HepG2 (cell line): ENCODE results near the gene FBXO41.

ENCODE experiments used
- CEBPB ChIP-seq: IDR thresholded peaks from 2 replicates; pipeline ENCODE4 v1.6.1; 2011; ENCODE audit warnings: low read depth, low read length, improper control_type of control experiment, borderline replicate concordance
- EZH2 ChIP-seq: conservative IDR thresholded peaks from 2 replicates; pipeline ENCODE4 v1.6.1; 2012; ENCODE audit warnings: mild to moderate bottlenecking, low read depth, low read length, moderate library complexity
- FOXK1 ChIP-seq: sonication (generic); formaldehyde crosslinking; IDR thresholded peaks from 2 replicates; pipeline ENCODE4 v1.4.0; 2020; ENCODE audit warnings: low read depth, missing genetic modification reagents, borderline replicate concordance
- JUND ChIP-seq: sonication (generic); formaldehyde crosslinking; IDR thresholded peaks from 2 replicates; pipeline ENCODE4 v1.8.0; 2022; ENCODE audit warnings: mild to moderate bottlenecking, missing genetic modification reagents
- MAZ ChIP-seq, 2 experiments: sonication (generic) in 1 of 2; formaldehyde crosslinking in 1 of 2; IDR thresholded peaks; 2 replicates each; pipeline versions ENCODE4 v1.5.0 to v1.6.1; 2012 to 2020; ENCODE audit warnings: low read depth in 2 of 2, mild to moderate bottlenecking in 2 of 2, borderline replicate concordance in 1 of 2, improper control_type of control experiment in 1 of 2, low read length in 1 of 2, missing genetic modification reagents in 1 of 2, moderate library complexity in 1 of 2
- PAF1 ChIP-seq: IDR thresholded peaks from 2 replicates; pipeline ENCODE4 v1.6.1; 2016; ENCODE audit warnings: missing genetic modification reagents, missing compliant biosample characterization
- ZNF333 ChIP-seq: sonication (generic); formaldehyde crosslinking; IDR thresholded peaks from 2 replicates; pipeline ENCODE4 v1.4.0; 2020; ENCODE audit warnings: mild to moderate bottlenecking, missing genetic modification reagents, borderline replicate concordance
- ZNF605 ChIP-seq: sonication (generic); formaldehyde crosslinking; IDR thresholded peaks from 2 replicates; pipeline ENCODE4 v1.8.0; 2022; ENCODE audit warnings: mild to moderate bottlenecking, missing genetic modification reagents
- ZNF816 ChIP-seq: sonication (generic); formaldehyde crosslinking; IDR thresholded peaks from 2 replicates; pipeline ENCODE4 v1.8.0; 2022; ENCODE audit warnings: missing genetic modification reagents, mild to moderate bottlenecking, borderline replicate concordance
- TF ChIP-seq, protein P1 (sequence below): sonication (generic); formaldehyde crosslinking; IDR thresholded peaks from 2 replicates; pipeline ENCODE4 v1.4.0; 2020; ENCODE audit warnings: low read depth, mild to moderate bottlenecking, missing genetic modification reagents
- TF ChIP-seq, protein P2 (sequence below): IDR thresholded peaks from 2 replicates; pipeline ENCODE4 v1.6.1; 2018; ENCODE audit warnings: missing genetic modification reagents, mild to moderate bottlenecking, missing compliant biosample characterization
- TF ChIP-seq, protein P3 (sequence below): sonication (generic); formaldehyde crosslinking; IDR thresholded peaks from 2 replicates; pipeline ENCODE4 v1.5.0; 2020; ENCODE audit warnings: mild to moderate bottlenecking, missing genetic modification reagents, moderate library complexity

DNA sequence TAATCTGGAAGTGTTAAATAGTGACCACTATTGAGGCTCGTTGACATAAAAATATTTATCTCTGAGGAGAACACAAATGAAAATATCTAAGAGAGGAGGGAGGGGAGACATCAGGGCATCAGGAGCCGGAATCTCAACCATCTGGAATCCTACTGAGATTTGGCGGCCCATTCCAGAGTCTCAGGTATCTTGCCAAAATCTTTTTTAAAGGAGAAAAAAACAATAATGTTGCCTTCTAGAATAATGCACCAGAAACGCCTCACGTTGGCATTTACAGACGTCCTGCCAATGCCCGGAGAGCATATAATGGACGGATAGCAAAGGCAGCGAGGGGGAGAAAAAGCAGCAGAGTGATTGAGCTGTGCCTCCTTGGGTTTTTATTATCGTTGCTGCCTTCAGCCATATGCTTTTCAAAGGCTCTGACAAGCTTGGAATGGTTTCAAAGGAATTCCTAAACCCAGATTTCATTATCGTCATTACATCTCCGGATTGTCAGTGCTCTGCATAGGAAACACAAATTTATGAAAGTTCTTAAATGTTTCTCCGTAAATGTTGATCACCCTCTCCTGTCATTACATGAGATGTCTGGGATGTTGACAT lies 39.9 kb upstream of the FBXO41 start:
- TF ChIP-seq PAF1 (no peak), MAZ (IDR thresholded peaks at IDR 0.05; ENCODE audit: borderline replicate concordance, low read depth, low read length) (no peak), MAZ (CRISPR knock-in tag; IDR thresholded peaks at IDR 0.05; ENCODE audit: low read depth) (no peak), JUND (CRISPR knock-in tag) (no peak), FOXK1 (CRISPR knock-in tag) (no peak), ZNF605 (CRISPR knock-in tag) (no peak), ZNF816 (no peak), CEBPB (no peak), EZH2 (no peak), ZNF333 (CRISPR knock-in tag) (no peak)
- TF ChIP-seq, protein P1, sequence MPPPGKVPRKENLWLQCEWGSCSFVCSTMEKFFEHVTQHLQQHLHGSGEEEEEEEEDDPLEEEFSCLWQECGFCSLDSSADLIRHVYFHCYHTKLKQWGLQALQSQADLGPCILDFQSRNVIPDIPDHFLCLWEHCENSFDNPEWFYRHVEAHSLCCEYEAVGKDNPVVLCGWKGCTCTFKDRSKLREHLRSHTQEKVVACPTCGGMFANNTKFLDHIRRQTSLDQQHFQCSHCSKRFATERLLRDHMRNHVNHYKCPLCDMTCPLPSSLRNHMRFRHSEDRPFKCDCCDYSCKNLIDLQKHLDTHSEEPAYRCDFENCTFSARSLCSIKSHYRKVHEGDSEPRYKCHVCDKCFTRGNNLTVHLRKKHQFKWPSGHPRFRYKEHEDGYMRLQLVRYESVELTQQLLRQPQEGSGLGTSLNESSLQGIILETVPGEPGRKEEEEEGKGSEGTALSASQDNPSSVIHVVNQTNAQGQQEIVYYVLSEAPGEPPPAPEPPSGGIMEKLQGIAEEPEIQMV (CRISPR knock-in tag): no peak
- TF ChIP-seq, protein P2, sequence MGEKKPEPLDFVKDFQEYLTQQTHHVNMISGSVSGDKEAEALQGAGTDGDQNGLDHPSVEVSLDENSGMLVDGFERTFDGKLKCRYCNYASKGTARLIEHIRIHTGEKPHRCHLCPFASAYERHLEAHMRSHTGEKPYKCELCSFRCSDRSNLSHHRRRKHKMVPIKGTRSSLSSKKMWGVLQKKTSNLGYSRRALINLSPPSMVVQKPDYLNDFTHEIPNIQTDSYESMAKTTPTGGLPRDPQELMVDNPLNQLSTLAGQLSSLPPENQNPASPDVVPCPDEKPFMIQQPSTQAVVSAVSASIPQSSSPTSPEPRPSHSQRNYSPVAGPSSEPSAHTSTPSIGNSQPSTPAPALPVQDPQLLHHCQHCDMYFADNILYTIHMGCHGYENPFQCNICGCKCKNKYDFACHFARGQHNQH (CRISPR knock-in tag): no peak
- TF ChIP-seq, protein P3, sequence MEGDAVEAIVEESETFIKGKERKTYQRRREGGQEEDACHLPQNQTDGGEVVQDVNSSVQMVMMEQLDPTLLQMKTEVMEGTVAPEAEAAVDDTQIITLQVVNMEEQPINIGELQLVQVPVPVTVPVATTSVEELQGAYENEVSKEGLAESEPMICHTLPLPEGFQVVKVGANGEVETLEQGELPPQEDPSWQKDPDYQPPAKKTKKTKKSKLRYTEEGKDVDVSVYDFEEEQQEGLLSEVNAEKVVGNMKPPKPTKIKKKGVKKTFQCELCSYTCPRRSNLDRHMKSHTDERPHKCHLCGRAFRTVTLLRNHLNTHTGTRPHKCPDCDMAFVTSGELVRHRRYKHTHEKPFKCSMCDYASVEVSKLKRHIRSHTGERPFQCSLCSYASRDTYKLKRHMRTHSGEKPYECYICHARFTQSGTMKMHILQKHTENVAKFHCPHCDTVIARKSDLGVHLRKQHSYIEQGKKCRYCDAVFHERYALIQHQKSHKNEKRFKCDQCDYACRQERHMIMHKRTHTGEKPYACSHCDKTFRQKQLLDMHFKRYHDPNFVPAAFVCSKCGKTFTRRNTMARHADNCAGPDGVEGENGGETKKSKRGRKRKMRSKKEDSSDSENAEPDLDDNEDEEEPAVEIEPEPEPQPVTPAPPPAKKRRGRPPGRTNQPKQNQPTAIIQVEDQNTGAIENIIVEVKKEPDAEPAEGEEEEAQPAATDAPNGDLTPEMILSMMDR: no peak
